D721Med (cell line): ENCODE results near the gene LTN1.

ENCODE experiments used
- DNase-seq: peaks from one replicate; pipeline ENCODE4 v3.0.0; 2011; ENCODE audit warnings: low spot score; ENCODE audit not compliant: insufficient read length
- FAIRE-seq: peaks from 2 replicates; lab custom pipeline; 2011; peaks lifted over from hg19 to GRCh38; lab: Jason Lieb, UNC
- TF ChIP-seq, protein P1 (sequence below): IDR thresholded peaks from 2 replicates; pipeline ENCODE4 v1.5.1; 2012; ENCODE audit warnings: mild to moderate bottlenecking, control low read depth; ENCODE audit not compliant: insufficient read depth; ENCODE audit errors: missing control alignments

LTN1 gene

DNA sequence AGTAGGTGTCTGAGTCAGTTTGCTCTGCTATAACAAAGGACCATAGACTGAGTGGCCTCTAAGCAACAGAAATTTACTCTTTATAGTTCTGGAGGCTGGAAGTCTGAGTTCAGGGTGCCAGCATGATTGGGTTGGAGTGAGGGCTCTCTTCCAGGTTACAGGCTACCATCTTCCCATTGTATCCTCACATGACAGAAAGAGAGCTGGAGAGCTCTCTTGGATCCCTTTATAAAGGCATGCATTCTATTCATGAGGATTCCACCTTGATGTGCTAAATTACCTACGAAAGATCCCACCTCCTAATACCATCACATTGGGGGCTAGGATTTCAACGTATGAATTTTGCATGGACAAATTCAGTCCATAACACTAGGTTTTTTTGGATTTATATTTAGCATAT is 79.6 kb downstream of the LTN1 start:
- FAIRE-seq (no peak), DNase-seq (no peak)
- TF ChIP-seq, protein P1, sequence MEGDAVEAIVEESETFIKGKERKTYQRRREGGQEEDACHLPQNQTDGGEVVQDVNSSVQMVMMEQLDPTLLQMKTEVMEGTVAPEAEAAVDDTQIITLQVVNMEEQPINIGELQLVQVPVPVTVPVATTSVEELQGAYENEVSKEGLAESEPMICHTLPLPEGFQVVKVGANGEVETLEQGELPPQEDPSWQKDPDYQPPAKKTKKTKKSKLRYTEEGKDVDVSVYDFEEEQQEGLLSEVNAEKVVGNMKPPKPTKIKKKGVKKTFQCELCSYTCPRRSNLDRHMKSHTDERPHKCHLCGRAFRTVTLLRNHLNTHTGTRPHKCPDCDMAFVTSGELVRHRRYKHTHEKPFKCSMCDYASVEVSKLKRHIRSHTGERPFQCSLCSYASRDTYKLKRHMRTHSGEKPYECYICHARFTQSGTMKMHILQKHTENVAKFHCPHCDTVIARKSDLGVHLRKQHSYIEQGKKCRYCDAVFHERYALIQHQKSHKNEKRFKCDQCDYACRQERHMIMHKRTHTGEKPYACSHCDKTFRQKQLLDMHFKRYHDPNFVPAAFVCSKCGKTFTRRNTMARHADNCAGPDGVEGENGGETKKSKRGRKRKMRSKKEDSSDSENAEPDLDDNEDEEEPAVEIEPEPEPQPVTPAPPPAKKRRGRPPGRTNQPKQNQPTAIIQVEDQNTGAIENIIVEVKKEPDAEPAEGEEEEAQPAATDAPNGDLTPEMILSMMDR = no peak

DNA sequence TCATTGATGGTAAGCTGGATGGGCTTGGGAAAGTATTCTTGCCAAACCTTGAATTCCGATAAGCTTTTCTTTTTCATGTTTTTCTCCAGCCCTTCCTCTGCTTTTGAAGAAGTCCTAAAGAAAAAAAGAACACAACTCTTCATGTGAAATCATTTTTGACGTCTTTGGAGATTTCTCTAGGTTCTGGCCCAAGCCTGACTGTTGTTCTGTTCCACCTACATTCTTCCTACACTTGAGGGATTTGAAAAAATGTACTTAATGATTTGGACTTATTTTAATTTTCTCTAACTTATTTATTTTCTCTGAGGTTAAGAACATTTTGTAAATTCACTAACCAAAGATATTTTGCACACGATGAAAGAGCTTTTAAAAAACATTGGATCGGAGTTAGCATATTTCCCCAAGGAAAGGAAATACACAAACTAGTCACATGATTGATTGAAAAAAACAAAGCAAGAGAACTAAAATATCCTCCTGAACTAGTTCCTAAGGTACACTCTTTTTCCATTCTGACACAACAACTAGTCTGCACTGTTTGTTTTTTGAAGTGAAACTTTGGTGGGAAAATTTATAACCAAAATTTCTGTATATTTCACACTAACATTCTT is 82.3 kb downstream of the LTN1 start:
- FAIRE-seq = no peak
- TF ChIP-seq, protein P1 = no peak
- DNase-seq = no peak

DNA sequence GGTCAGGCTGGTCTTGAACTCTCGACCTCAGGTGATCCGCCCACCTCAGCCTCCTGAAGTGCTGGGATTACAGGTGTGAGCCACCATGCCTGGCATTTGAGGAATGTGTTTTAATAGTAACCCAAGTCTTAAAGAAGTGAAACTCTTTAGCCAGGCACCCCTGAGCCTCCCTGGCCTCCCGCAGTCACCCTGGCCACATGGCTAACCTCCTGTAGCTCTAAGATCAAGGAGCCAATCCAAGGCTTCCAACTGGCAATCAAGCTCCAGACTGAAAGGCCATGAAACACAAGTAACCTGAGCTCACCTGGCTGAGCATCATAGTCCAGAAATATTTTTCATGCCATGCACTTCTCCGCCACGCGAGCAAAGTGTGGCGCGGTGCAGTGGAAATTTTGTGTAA is 84.3 kb downstream of the LTN1 start:
- DNase-seq (no peak), FAIRE-seq (no peak)
- TF ChIP-seq, protein P1 = no peak

DNA sequence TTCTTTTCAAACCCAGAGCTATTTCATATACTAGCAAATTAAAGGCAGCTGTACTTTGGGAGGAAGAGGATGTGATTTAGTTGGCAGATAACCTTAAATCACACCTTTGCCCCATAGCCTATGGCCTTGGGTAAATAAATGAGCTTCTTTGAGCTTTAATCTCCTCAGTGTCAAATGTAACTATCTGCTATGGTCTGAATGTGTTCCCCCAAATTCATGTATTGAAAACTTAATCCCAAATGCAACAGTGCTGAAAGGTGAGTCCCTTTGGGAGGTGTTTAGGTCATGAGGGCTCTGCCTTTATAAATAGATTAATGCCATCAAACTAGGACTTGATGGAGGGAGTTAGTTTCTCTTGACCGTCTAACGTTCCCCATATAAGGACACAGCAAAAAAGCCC is 85.8 kb downstream of the LTN1 start:
- FAIRE-seq (no peak), DNase-seq (no peak)
- TF ChIP-seq, protein P1 = no peak

DNA sequence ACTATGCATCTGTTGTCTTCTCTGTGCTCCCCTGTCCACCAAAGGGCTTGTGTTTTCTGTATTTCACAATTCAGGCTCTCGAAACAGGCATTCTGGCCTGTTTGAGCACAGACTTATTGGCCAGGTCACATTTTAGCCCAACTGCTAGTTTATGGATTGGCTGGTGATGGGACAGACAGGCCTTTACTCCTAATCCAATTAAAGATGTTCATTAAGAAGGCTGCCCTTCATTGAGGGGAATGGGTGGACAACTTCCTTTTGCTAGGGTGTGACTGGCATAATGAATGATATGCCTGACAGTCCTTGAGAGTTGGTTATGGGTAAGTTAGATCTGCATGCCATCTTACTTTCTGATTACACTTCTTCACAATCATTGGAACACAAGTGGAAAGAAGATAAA is 86.4 kb downstream of the LTN1 start:
- FAIRE-seq (no peak), DNase-seq (no peak)
- TF ChIP-seq, protein P1 = no peak

DNA sequence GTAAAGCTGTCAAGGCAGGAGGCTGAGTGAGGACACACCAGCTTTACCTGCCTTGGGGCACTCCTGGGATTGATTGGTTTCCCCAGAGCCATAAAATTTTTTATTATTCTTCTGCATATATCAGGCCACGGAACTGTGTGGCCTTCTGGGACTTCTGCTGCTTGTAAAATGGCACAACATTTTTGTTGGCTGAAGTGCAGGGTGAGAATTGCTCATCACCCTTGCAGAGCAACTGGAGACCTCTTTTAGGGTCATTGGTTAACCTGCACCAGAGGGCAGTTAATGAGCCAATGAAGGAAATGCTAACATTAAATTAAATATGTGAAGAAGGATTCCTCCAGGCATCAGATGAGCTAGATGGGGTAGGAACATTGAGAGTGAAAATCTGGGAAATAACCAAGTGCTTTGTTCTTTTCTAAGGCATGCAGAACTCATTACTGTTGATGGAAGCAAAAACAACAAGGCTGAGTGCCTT is 87.7 kb downstream of the LTN1 start:
- FAIRE-seq = no peak
- TF ChIP-seq, protein P1 = no peak
- no peak for DNase-seq

DNA sequence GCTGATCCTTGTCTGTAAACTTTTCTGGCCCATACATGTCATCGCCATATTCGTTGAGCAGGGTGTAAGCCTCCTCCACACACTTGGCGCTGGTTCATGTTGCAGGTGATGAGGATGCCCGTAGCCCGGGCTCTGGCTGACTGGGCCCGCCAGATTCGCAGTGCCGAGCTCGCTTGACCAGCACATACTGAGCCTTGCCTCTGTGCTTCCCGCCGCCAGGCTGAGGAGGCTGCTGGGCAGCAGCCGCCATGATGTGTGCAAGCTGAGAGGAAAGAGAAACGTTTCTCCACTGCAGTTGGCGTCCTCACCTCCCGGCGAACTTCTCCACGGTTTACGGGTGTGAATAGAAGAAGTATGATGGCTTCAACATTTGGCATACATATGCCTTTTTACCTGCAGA is 89.2 kb downstream of the LTN1 start:
- FAIRE-seq = no peak
- DNase-seq = no peak
- TF ChIP-seq, protein P1 = no peak
